HG03442 (cell line): ENCODE results near the gene PTN.
"Not testable (repeated sequence)": the region's sequence is repeated elsewhere in the genome, so short reads cannot be mapped to it uniquely, and the experiment has no call there.

ENCODE experiments used
- ATAC-seq: cut with Tn5 transposase; IDR thresholded peaks from one replicate; pipeline ENCODE4 v1.9.1; 2021; ENCODE audit warnings: mild to moderate bottlenecking, moderate library complexity; ENCODE audit not compliant: unreplicated experiment

Gene PTN

GRCh38 chr7:137268001-137268865 is 75.3 kb downstream of the PTN start:
- not testable (repeated sequence) for ATAC-seq

- no peak for ATAC-seq
These were observed 76.8 kb downstream of the PTN start for GRCh38 chr7:137266764-137267163.

- not testable (repeated sequence) for ATAC-seq
These were observed 78.1 kb downstream of the PTN start for GRCh38 chr7:137265480-137265879.

GRCh38 chr7:137262599-137262998 is 80.9 kb downstream of the PTN start:
- ATAC-seq: no peak

GRCh38 chr7:137258552-137258951 is 85.0 kb downstream of the PTN start:
- ATAC-seq: no peak

- no peak for ATAC-seq
These were observed 88.8 kb downstream of the PTN start for GRCh38 chr7:137254766-137255165.

- ATAC-seq: no peak
These were observed 97.6 kb downstream of the PTN start for GRCh38 chr7:137245890-137246289.

- no peak for ATAC-seq
These were observed 98.3 kb downstream of the PTN start for GRCh38 chr7:137245186-137245585.

- ATAC-seq: no peak
These were observed 99.8 kb downstream of the PTN start for GRCh38 chr7:137243741-137244140.

- ATAC-seq: no peak
These were observed 100.9 kb downstream of the PTN start for GRCh38 chr7:137242616-137243015.

- no peak for ATAC-seq
These were observed 101.7 kb downstream of the PTN start for GRCh38 chr7:137241655-137242360.

GRCh38 chr7:137239186-137239585 is 104.3 kb downstream of the PTN start:
- ATAC-seq: not testable (repeated sequence)

GRCh38 chr7:137235434-137235833 is 108.1 kb downstream of the PTN start:
- ATAC-seq: no peak

- ATAC-seq: no peak
These were observed 112.4 kb downstream of the PTN start for GRCh38 chr7:137231167-137231566.

GRCh38 chr7:137221467-137221866 is 122.1 kb downstream of the PTN start:
- ATAC-seq: no peak

- ATAC-seq: no peak
These were observed 129.8 kb downstream of the PTN start for GRCh38 chr7:137213744-137214143.

GRCh38 chr7:137209151-137209817 is 134.2 kb downstream of the PTN start:
- no peak for ATAC-seq

- no peak for ATAC-seq
These were observed 136.8 kb downstream of the PTN start for GRCh38 chr7:137206770-137207169.

GRCh38 chr7:137204246-137204645 is 139.3 kb downstream of the PTN start:
- no peak for ATAC-seq

GRCh38 chr7:137203351-137203750 is 140.2 kb downstream of the PTN start:
- ATAC-seq: no peak

- ATAC-seq: no peak
These were observed 146.9 kb downstream of the PTN start for GRCh38 chr7:137196648-137197047.

GRCh38 chr7:137195996-137196395 is 147.5 kb downstream of the PTN start:
- no peak for ATAC-seq
